ES-I3 (cell line): Measurements from ENCODE around the gene DNMT3L.
A peak's percentile ranks its signal among the peaks of the same experiment; 100 is the strongest.
"Not testable (repeated sequence)": the region's sequence is repeated elsewhere in the genome, so short reads cannot be mapped to it uniquely, and the experiment has no call there.

Experiments
- H3K36me3 ChIP-seq: 2 replicates; pipeline ENCODE4 v1.6.1; 2013; ENCODE audit warnings: mild to moderate bottlenecking, low read length, control low read depth, moderate library complexity; ENCODE audit not compliant: insufficient read depth
- H3K4me1 ChIP-seq: 2 replicates; pipeline ENCODE4 v1.6.1; 2013; ENCODE audit warnings: mild to moderate bottlenecking, control low read depth, low read length; ENCODE audit not compliant: insufficient read depth
- H3K9ac ChIP-seq: 2 replicates; pipeline ENCODE4 v1.6.1; 2013; ENCODE audit warnings: low read depth, mild to moderate bottlenecking, low read length, moderate library complexity
- H3K9me3 ChIP-seq: 2 replicates; pipeline ENCODE4 v1.6.1; 2013; ENCODE audit warnings: mild to moderate bottlenecking, low read length, moderate library complexity; ENCODE audit not compliant: control insufficient read depth, insufficient read depth

DNMT3L gene

DNA sequence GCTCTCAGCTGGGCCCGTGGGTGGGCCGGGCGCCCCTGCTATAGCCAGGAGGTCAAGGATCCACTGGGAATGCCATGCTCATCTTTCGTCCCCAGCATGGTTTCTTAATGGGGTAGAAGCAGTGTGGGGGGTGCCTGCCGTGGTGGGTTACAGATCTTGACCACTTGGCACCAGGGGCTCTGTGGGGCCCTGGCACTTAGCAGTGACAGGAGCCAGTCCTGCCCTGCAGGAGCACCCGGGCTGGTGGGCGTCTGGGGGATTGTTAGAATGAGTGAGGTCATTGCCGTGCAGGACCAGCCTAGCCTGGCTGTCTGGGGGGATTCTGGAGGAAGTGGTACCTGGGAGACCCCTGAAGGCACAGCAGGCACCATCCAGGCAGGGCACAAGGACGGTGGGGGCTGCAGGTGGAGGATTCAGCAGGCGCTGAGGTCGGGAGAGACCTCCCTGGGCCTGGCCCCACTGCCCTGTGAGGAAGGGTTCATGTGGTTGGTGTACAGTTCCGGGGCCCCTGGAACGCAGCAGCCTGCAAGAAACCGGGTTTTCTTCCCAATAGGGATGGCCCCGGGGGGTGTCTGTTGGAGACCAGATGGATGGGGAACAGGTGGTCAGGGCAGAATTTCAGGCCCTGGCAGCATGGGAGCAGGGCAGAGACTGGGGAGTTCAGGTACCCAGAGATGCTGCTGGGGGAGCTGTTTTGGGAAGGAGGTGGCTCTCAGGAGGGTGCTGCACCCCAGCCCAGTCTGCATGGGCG is 28.8 kb upstream of the DNMT3L start:
- no peaks in the 10 kb centered on the region; the same call in 1 of the 2 replicates for H3K4me1 ChIP-seq
- no peaks in the 10 kb centered on the region for H3K9me3 ChIP-seq
- no peaks in the 10 kb centered on the region for H3K36me3 ChIP-seq
- H3K9ac ChIP-seq: no peak overlapping the region

- Histone ChIP-seq H3K36me3 (no peaks in the 10 kb centered on the region), H3K9me3 (no peaks in the 10 kb centered on the region), H3K9ac (no peak overlapping the region), H3K4me1 (peaks cover 8% of the 10 kb centered on the region; the same call in 1 of the 2 replicates)
These were observed 27.8 kb upstream of the DNMT3L start for GRCh38 chr21:44289381-44290010.

DNA sequence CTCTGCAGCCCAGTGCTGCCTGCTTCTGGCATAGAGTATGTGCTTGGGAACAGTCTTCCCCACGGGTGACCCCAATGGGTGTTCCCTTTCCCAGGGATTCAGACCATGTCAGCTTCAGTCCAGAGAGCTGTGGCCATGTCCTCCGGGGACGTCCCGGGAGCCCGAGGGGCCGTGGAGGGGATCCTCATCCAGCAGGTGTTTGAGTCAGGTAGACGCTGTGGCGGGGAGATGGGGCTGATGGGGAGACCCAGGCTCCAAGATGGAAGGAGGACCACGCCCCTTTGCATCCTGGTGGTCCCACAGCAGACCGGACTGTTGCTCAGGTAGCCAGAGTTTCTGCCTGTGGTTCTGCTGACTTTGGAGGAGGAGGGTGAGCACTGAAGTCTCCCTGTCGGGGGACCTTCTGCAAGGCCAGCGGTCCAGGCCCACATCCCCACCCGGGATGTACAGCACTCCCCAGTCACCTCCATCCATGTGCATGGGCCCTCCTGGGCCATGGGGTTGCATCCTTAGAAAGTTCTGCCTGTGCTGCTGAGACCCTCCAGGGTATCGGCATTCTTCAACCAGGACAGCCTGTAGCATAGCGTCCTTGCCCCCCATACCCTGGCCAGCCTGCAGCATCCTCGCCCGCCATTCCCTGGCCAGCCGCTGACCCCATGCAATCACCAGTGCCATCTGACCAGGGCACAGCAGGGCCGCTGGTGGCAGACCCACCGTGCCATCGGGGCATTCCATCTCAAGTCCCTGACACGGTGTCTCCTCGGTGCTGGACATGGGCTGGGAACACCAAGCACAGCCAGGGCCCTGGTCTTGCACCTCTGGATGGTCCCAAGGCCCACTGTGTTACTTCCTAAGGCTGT is 26.8 kb upstream of the DNMT3L start:
- Histone ChIP-seq H3K4me1 (peaks cover 18% of the 10 kb centered on the region), H3K9ac (no peak overlapping the region), H3K36me3 (no peaks in the 10 kb centered on the region), H3K9me3 (no peaks in the 10 kb centered on the region)

GRCh38 chr21:44286716-44287632 is 25.3 kb upstream of the DNMT3L start:
- H3K9me3 ChIP-seq: no peaks in the 10 kb centered on the region
- H3K36me3 ChIP-seq: no peaks in the 10 kb centered on the region
- H3K4me1 ChIP-seq: peaks cover 19% of the 10 kb centered on the region
- no peak overlapping the region for H3K9ac ChIP-seq

- Histone ChIP-seq H3K36me3 (no peaks in the 10 kb centered on the region), H3K4me1 (peaks cover 19% of the 10 kb centered on the region)
These were observed 24.5 kb upstream of the DNMT3L start for GRCh38 chr21:44286086-44286715.

GRCh38 chr21:44285138-44285992 is 23.7 kb upstream of the DNMT3L start, which contains the start of gene AIRE:
Gene AIRE (plus strand): TSS chr21:44285876. CDS start chr21:44286007, 131 bp downstream.
- Histone ChIP-seq H3K4me1 (peaks cover 19% of the 10 kb centered on the region), H3K9ac (peak within 1 kb of the TSS; percentile 26), H3K36me3 (no peaks in the 10 kb centered on the region), H3K9me3 (no peaks in the 10 kb centered on the region)

More at GRCh38 chr21:44286086-44286715, 24.5 kb upstream of the DNMT3L start:
- peak overlapping the region; percentile 26; the same call in 1 of the 2 replicates for H3K9ac ChIP-seq
- no peaks in the 10 kb centered on the region for H3K9me3 ChIP-seq

DNA sequence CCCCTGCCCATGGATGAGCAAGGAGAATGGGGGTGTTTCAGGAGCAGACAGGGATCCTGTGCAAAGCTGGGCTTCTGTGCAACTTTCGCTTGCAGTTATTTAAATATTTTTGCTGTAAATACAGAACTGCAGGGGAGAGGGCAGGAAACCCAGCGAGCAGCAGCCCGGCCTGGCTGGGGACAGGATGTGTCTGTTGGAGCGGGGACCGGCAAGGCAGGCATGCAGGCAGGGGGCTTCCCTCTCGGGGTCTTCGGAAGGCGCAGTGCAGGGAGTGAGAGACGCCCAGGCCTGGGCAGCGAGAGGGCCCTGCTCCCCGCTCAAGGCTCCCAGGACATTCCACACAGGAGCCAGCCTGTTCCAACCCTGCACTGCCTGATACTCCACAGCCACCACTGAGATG is 22.3 kb upstream of the DNMT3L start:
- Histone ChIP-seq H3K36me3 (no peaks in the 10 kb centered on the region), H3K9me3 (no peaks in the 10 kb centered on the region), H3K4me1 (peaks cover 19% of the 10 kb centered on the region), H3K9ac (no peak overlapping the region)

DNA sequence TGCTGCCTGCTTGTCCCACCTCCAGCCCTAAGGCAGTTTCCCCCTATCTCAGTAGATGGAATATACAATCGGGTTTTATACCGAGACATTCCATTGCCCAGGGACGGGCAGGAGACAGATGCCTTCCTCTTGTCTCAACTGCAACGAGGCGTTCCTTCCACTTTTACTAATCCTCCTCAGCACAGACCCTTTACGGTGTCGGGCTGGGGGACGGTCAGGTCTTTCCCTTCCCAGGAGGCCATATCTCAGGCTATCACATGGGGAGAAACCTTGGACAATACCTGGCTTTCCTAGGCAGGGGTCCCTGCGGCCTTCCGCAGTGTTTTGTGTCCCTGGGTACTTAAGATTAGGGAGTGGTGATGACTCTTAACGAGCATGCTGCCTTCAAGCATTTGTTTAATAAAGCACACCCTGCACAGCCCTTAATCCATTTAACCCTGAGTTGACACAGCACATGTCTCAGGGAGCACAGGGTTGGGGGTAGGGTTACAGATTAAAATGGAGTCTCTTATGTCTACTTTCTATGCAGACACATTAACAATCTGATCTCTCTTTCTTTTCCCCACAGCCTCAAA is 21.6 kb upstream of the DNMT3L start:
- H3K4me1 ChIP-seq: peaks cover 19% of the 10 kb centered on the region
- not testable (repeated sequence) for H3K9ac ChIP-seq, H3K9me3 ChIP-seq

GRCh38 chr21:44282370-44282769 is 20.7 kb upstream of the DNMT3L start:
- no peaks in the 10 kb centered on the region for H3K36me3 ChIP-seq
- peaks cover 19% of the 10 kb centered on the region for H3K4me1 ChIP-seq
- H3K9ac ChIP-seq: no peak overlapping the region
- H3K9me3 ChIP-seq: no peaks in the 10 kb centered on the region

More for the DNA sequence above, 21.6 kb upstream of the DNMT3L start:
- H3K36me3 ChIP-seq: not testable (repeated sequence)

DNA sequence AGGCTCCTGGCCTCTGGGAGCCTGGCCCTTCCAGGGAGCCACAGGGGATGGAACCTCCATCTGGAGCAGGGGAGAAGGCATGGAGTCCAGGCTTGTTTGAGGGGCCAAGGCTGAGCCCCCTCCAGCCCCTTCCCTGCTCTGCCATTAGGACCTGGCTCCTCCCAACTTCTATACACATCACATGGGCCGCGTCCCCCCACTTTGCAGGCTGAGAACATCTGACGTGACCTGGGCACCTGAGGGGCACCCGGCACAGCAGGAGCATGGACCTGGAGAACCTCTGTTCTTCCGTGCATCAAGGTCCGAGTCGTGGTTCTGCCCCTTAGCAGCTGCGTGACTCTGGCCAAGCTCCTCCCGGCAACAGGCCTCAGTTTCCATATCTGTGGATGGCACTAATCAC is 20.1 kb upstream of the DNMT3L start:
- H3K9ac ChIP-seq: no peak overlapping the region
- no peaks in the 10 kb centered on the region for H3K9me3 ChIP-seq
- H3K36me3 ChIP-seq: no peaks in the 10 kb centered on the region
- H3K4me1 ChIP-seq: peaks cover 19% of the 10 kb centered on the region

DNA sequence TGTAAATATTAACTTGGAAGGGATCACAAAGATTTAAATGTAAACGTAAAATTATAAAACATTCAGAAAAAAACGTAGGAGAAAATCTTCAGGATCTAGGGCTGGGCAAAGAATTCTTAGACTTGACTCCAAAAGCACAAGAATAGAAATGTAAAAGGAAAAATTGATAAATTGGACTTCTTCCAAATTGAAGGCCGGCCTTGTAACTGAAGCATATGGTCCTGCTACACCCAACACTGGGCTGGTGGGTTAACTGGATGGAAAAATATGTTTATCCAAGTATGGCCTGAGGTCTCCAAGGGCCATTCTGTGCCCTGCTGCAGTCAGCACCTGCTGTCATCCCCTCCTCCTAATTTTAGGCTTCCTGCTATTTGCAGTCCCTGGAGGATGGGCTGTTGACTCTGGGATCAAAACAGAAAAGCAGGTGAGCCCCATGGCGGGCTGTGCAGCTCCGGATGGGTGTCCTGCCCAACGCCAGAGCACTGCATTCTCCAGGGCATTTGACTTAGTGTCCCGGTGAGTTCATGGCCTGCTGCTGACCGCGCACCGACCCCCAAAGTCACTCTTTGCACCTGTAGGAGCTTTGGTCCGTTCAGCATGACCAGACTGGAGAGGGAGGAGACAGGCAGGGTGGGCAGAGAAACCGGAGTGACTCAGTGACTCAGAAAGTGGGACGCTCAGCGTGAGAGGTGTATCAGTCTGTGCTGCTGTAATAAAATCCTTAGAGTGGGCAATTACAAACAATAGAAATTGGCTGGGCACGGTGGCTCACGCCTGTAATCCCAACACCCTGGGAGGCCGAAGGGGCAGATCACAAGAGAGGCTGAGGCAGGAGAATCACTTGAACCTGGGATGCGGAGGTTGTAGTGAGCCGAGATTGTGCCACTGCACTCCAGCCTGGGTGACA is 17.9 kb upstream of the DNMT3L start:
- Histone ChIP-seq H3K9ac (no peak overlapping the region), H3K9me3 (no peaks in the 10 kb centered on the region), H3K4me1 (peaks cover 12% of the 10 kb centered on the region), H3K36me3 (no peaks in the 10 kb centered on the region)

GRCh38 chr21:44275041-44275440 is 13.3 kb upstream of the DNMT3L start:
- Histone ChIP-seq H3K9me3 (no peaks in the 10 kb centered on the region), H3K36me3 (no peaks in the 10 kb centered on the region), H3K4me1 (no peaks in the 10 kb centered on the region), H3K9ac (no peak overlapping the region)
